ENCODE results near the gene TNFRSF13B.

Gene TNFRSF13B

DNA sequence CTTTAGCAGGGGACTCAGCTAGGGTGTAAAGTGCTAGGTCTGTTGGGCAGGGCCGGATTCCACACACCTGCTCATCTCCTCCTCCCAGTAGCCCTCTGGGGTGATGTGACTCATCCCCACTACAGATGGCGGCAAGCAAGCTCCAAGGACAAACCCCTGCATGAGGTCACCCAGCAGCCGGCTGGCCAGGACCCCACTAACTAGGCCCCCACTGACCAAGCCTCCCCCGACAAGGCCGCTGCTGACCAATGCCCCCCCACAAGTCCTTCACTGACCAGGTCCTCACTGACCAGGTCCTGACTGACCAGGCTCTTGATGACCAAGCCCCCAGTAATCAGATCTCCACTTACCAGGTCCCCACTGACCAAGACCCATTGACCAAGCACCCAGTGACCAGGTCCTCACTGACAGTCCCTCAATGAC, 36.7 kb downstream of the TNFRSF13B start:
- peak; percentile 16 for DNase-seq

DNA sequence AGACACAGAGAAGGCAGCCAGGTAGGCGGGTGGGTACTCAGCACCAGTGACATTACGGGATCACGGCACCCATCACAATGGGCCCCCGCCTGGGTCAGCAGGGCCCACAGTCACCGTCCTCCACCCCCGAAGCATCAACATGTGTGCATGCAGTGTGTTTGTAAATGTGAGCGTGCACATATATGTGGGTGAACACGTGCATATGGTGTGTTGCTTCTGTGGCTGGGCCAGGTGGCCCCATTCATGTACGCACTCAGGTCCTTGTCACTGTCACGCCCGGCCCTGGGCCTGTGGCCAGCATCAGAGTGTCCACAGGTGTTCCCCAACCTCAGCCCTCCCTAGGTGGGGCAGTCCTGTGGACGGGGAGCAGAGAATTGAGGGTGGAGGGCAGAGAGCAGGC, 37.1 kb downstream of the TNFRSF13B start:
- DNase-seq: no peak

- peak; percentile 24 for DNase-seq
Observed at GRCh38 chr17:16934133-16934795, 37.7 kb downstream of the TNFRSF13B start.

GRCh38 chr17:16933317-16934132, 38.4 kb downstream of the TNFRSF13B start:
- DNase-seq: no peak

DNA sequence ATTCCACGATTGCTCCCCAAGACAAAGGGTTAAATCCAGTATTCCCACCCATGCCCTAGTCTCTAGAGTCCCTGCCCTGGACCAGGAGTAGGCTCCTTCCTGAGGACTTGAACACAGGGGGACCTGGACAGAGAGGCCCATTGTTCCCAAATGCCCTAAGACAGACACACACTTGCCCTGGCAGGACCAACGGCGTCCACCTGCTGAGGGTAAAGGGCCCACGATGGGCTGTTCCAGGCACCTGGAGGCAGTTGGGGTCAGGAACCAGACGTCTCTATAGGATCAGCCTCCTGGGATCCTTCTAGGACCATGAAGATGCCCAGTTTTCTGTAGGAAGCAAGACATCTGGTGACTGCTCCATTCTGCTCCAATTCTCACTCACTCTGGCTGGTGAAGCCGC, 39.3 kb downstream of the TNFRSF13B start:
- DNase-seq: no peak

DNA sequence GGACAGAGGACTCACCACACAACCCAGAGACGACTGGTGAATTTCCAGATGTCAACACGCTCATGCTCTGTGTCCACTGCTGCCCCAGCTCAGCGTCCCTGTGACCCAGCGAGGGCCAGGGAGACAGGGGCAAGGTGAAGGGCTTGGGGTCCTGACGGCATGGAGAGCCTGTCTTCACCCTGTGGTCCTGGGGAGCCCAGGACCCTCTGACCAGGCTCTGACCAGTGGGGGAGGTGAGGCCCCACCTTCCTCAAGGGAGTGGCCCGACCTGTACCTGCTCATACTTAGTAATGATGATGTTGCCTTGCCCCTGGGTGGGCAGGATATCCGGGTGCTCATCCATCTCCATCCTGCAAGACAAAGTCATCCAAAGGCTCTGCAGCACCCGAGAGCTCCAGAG, 39.8 kb downstream of the TNFRSF13B start:
- DNase-seq: no peak

GRCh38 chr17:16931318-16932060, 40.4 kb downstream of the TNFRSF13B start:
- DNase-seq: no peak

GRCh38 chr17:16930571-16931317, 41.2 kb downstream of the TNFRSF13B start:
- DNase-seq: no peak

- no peak for DNase-seq
Observed at GRCh38 chr17:16929757-16930520, 42.0 kb downstream of the TNFRSF13B start.

GRCh38 chr17:16929035-16929680, 42.8 kb downstream of the TNFRSF13B start:
- DNase-seq: no peak

- no peak for DNase-seq
Observed at GRCh38 chr17:16928406-16929034, 43.4 kb downstream of the TNFRSF13B start.

GRCh38 chr17:16927641-16928321, 44.1 kb downstream of the TNFRSF13B start:
- DNase-seq: no peak

DNA sequence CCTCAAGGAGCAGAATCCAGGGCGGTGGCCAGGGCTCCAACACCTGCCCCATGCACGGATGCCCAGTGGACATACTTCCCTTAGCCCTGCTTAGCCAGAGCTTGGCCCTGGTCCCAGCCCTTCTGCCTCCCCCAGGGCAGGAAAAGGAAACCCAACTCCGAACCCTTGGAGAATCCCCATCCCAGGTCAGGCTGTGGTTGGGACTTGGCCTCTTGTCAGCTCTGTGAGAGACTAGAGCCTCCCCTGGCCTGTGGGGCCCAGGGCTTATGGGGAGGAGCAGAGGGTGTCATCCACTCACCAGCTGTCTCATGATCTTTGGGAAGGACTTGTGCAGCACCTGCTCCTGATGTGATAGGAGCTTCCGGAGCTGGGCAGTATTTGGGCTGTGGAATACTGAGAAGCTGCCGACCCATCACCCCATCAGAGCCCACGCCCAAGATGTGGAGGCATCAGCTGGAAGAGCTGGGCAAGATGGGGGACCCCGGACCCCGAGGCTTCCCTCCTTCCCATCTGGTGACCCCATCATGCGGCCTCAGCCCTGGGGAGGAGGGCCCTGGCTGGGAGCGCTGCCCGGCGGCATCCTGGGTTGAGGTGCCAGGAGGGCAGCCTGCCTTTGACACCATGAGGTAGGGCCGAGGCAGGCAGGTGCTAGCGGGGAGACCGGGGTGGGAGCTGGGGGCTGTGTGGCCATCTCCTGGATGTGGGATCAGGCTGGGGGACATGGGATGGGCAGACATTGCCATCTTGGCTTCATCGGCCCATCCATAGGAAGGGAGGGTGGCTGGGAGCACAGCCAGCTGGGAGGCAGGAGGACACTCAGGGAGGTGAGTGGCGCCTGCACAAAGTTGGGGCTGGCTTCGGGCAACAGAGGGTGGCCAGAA, 45.1 kb downstream of the TNFRSF13B start:
- peak; percentile 15 for DNase-seq

- DNase-seq: peak; percentile 29
Observed at GRCh38 chr17:16926061-16926511, 45.8 kb downstream of the TNFRSF13B start.

- DNase-seq: peak; percentile 23
Observed at GRCh38 chr17:16925461-16926060, 46.4 kb downstream of the TNFRSF13B start.

DNA sequence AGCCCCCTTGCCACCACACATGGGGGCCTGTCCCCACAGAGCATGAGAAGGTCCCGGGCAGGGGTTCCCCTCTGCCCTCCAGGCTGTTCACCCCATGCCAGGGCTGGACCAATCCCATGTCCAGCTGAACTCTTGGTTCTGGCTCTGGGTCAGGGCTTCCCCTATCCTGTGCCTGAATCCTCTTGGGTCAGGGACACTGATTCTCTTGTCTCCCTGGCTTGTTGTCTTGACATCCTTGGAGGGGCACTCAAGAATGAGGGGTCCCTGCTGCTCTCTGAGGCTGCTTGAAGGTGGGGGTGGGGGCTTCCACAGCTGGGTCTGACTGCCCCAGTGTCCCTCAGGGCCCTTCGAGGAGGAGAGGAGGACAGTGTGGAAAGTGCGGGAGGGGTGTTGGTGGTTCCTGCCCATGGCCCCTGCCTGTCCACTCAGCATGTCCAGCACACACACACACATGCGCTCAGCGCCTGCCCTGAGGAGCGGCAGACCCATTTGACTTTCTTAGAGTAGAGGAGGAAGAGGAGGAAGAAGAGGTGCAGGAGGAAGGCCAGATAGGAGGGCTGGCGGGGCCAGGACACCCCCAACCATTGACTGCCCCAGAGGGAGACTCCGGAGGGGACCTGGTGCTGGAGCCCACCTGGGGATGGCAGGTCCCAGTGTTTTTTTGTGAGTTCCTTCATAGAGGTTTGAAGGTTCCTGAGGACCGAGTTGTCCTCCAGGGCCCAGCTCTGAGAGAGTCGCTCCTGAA, 47.0 kb downstream of the TNFRSF13B start:
- DNase-seq: peak; percentile 21

- peak; percentile 24 for DNase-seq
Observed at GRCh38 chr17:16923904-16924695, 47.8 kb downstream of the TNFRSF13B start.

All from activated CD4-positive, CD25-positive, alpha-beta regulatory T cell treated with anti-CD3 and anti-CD28 coated beads, Interleukin-2, amount 50 U/mL, for 72 hours (primary cell).